NCI-H524 treated with DMSO at 0.1 percent for 48 hours (cell line): ENCODE data around the gene TSHZ1.
A peak's percentile ranks its signal among the peaks of the same experiment; 100 is the strongest.

Source experiments
- DNase-seq: peaks from one replicate; lab custom pipeline; 2025; lab: John Stamatoyannopoulos, UW

The TSHZ1 gene

DNA sequence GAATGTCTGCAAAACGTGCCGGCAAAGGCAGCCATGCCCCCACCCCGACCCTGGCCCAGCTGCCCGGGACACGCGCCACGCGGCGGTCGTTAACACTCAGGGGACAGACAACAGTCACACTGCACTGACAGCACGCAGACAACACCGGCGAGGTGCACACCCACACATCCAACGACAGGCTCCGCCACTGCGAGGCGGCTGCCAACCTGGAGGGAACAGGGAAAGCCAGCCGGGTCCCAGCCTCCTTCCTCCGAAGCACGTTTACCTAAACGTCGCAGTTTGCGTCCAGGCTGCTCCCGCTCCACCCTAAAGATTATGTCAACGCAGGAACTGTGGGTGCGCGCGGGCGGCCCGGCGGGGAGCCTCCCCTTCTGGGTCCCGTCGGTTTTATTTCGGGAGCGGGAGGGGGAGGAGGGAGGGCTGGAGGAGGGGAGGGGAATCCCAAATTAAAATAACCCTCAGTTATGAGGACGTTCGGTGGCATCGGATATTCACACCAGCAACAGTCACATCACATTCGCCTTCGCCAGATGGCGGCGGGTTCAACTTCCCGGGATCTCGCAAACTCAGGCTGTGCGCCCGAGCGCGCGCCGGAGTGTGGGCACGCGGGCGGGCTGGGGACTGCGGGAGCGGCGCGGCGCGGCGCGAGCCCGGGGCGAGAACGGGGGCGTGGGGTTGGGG, 2.3 kb upstream of the TSHZ1 start:
- no peak for DNase-seq

- no peak for DNase-seq
These were observed 1.8 kb upstream of the TSHZ1 start for GRCh38 chr18:75208836-75209128.

DNA sequence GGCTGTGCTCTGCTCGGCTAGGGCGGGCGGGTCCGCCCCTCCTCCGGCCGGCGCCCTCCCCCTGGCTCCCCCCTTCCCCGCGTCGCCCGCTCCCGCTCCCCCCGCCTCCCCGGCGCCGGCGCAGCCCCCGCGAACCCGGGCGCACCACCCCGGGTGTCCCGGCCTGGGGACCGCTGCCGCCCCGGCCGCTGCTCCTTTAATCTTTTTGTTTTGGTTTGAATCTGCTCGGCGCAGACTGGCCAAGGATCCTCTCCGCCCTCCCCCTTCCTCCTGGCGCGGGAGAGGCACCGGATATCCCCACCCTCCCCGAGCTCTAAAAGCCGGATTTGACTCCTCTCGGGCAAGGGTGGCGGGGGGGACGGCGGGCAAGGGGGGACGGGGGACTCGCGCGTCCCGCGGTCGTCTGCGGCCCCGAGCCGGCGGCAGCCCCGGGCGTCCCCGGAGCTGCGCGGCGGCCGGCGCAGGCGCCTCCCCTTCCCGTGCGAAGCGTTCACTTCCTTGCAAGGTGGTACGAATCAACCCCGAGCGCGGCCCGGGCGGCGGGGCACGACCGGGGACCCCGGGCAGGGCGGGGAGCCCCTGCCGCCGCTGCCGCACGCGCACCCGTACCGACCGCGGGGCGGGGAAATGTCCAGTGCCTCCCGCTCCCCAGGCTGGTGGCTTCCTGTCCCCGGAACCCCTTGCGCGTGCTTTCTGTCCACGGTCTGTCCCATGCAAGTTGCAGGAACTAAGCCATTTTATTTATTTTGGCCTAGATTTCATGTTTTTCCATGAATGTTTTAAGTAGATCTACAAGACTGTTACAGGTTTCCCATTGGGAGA, 1.3 kb upstream of the TSHZ1 start, which contains the start of gene PTGR3:
Gene PTGR3 (minus strand): TSS at position 11 of the 822 bp plus-strand sequence. CDS start 81 bp downstream, outside the sequence.
- peak; percentile 35 for DNase-seq

- no peak for DNase-seq
These were observed 692 bp upstream of the TSHZ1 start for GRCh38 chr18:75209951-75210258.

DNA sequence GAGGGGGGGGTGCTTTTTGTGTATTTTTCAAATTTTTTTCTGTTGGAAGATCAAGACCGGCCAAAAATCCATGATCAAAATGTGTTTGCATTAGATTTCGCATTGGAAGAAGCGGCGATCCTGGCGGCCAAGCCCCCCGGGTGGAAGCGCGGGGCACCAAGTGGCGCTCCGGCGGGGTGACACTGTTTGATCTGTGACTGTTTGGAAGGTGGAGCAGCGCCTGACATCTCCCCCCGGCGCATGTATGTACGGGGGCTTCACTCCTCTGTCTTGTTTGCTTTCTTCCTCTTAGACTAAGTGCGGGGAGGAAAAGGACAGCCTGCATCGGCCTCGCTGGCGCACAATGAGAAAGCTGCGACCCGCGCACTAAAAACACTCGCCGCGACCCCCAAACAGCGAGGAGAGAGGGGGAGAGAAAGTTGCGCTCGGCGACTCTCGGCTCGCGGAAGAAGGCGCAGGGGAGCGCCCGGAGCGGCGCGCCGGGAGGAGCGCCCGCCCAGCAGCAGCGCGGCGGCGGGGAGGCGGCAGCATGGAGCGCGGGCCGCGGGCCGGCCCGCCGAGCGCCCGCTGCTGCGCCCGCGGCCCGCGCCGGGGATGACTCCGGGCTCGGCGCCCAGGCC, 515 bp downstream of the TSHZ1 start:
- DNase-seq = no peak

- no peak for DNase-seq
These were observed 992 bp downstream of the TSHZ1 start for GRCh38 chr18:75211626-75211952.

GRCh38 chr18:75211953-75212750, 1.6 kb downstream of the TSHZ1 start:
- DNase-seq = no peak

DNA sequence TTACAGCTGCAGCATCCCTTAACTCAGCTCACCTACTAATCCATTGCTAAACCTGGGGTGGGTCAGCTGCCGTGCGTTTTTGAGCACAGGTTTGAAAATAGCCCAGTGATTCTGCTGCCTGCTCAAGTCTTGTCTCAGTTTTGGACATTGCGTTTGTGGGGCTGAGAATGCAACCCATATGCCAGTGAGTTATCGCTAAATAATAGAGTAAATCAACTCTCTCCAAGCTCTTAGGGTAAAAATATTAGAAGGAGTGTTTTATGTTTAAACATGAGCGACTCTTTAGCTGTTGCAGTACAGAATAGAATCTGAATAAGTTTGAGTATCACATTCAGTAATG, 2.1 kb downstream of the TSHZ1 start:
- DNase-seq = no peak

GRCh38 chr18:75213611-75214331, 3.2 kb downstream of the TSHZ1 start:
- peak; percentile 47 for DNase-seq

- no peak for DNase-seq
These were observed 3.7 kb downstream of the TSHZ1 start for GRCh38 chr18:75214332-75214690.

DNA sequence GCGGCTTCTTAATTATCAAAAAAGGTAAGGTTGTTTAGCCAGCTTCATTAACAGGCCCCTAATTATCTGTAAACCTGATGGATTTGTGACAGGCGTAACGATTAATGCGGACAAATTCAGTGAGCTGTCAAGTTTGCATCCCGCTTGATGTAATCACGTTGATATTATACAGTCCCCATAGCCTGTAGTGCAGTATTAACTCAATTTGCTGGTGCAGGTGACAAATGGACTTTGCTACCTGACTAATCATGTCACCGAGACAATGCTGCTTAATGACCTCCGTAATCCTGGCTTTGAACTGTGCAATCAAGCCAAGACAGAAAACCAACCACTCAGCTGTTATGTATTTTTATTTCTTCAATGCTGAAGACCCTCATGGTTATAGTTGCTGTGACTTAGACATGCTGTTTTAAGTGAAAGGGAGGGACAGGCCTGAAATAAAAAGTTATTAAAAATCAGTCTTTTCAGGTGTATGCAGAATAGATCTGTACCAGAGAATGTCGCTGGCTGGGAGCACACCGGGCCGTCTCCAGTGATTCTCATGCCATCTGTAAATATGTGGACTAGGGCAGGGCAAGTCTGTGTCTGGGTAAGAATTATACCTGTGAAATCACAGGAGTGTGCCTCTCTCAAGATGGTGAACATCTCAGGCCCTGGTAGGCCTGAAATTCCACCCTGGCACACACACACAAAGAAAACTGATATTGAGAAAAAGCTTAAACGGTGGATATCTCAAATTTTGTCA, 4.3 kb downstream of the TSHZ1 start:
- no peak for DNase-seq

DNA sequence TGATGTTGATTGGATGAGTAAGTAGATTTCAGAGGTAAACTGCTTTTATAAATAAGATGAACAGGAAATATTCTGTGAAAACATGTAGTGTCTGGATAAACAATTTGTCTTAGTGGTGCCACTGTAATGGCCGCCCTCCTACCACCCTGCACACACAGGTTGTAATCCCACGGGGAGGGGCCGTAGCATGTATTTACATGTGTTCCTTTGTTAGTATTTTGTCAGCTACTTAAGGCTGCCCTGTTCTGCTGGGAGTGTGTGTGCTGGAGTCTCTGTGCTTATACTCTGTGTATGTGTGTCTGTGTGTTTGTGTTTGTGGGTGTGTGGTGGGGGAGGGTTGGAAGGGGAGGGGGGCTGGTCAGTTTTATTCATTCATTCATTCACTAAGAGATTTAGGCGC, 5.1 kb downstream of the TSHZ1 start:
- no peak for DNase-seq

DNA sequence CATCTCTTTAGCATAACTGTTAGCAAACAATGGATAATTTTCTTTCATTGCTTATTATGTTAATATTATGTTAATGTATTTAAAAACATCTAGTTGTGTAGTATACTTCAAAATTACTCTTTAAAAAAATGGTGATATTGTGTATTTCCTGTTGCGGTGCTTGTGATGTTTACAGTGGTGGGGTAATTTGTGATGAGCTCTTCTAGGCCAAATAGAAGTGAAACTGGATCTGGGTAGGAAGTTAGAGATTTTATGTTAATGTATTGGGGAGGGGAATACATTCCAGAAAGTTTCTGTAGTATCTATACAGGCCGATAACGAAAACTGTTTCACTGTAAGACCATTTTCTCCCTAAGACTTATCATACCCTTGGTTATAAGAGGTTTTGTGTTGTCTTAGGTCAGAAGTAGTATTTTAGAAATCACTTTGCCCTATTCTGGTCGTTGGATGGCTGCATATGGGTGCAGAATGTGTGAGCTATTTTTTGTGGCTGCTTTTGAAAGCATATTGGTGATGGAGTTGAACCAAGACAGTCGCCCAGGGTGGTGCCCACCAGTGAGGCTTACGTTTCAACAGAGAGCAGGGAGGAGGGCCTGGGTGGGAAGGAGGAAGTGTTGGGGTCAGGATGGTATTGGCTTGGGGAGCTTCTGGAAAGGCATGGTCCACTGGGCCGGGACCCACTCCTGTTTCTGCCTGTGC, 5.8 kb downstream of the TSHZ1 start:
- no peak for DNase-seq

- DNase-seq = no peak
These were observed 6.5 kb downstream of the TSHZ1 start for GRCh38 chr18:75216911-75217689.

DNA sequence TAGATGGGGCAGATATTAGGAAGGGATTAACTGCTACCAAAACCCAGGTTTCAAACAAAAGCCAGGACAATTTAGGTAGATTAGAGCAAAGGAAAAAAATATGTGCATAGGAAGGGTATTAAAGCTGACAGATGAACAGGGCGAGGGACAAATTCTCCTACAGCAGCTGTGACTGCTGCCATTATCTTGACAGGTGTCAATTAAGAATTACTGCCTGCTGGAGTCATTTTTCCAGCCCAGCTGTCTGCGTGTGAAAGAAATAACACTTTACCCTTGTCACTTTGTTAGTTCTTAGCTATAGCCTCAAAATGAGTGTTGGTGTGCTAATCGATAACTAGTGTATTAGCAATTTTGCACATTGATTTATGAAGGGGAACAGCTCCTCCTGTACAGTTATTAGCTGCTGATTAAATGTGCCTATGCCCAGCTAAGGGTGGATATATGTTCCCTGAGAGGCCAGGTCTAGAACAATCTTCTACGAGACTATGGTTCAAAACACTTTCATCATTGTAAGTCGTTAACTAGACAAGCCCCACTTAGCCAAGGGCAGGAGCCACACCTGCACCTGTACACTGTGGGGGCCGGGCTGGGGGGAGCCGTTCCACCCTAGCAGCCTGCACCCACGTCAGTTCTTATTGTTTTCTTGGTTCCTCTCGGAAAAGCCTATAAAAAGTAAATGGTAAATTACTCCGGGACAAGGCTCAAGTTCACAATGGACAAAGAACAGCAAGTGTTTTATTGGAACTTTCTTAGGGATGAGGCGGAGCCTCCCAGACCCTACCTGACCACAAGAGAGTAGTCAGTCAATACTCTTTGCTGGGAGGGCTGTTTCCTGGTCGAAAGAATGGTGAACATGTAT, 7.7 kb downstream of the TSHZ1 start:
- DNase-seq = peak; percentile 90

GRCh38 chr18:75219745-75220375, 9.3 kb downstream of the TSHZ1 start:
- DNase-seq = no peak

- no peak for DNase-seq
These were observed 10.2 kb downstream of the TSHZ1 start for GRCh38 chr18:75220551-75221355.

- DNase-seq = no peak
These were observed 10.8 kb downstream of the TSHZ1 start for GRCh38 chr18:75221397-75221796.
